HG02970 (cell line): Measurements from ENCODE around the gene PARD6A.

Experiments used
- ATAC-seq: cut with Tn5 transposase; IDR thresholded peaks from one replicate; pipeline ENCODE4 v1.9.1; 2021; ENCODE audit warnings: mild to moderate bottlenecking, moderate library complexity, moderate number of reproducible peaks; ENCODE audit not compliant: unreplicated experiment, low FRiP score

The PARD6A gene

DNA sequence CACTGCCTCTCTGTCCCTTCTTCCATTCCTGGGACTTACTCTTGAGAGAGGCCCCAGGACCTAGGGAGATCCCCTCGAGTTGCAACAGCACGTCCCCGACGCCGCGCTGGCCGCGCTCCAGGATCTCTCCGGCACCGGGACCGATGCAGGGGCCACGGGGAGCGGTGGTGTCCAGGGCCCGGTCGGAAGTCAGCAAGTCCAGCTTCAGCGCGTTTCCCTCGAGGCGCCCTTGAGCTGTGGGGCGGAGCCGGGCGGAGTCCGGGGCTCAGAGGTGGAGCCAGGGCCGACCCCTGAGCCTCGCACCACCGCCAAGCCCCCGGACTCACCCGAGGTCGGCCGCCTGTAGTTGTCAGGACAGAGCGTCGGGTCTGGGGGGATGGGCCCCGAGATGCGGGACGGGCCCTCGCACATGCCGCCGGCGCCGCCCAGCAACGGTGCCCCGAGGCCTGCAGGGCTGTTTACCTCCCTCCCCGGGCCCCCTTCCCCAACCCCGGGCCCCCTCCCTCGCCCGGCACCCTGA, 5.3 kb downstream of the PARD6A start:
- ATAC-seq: no peak

DNA sequence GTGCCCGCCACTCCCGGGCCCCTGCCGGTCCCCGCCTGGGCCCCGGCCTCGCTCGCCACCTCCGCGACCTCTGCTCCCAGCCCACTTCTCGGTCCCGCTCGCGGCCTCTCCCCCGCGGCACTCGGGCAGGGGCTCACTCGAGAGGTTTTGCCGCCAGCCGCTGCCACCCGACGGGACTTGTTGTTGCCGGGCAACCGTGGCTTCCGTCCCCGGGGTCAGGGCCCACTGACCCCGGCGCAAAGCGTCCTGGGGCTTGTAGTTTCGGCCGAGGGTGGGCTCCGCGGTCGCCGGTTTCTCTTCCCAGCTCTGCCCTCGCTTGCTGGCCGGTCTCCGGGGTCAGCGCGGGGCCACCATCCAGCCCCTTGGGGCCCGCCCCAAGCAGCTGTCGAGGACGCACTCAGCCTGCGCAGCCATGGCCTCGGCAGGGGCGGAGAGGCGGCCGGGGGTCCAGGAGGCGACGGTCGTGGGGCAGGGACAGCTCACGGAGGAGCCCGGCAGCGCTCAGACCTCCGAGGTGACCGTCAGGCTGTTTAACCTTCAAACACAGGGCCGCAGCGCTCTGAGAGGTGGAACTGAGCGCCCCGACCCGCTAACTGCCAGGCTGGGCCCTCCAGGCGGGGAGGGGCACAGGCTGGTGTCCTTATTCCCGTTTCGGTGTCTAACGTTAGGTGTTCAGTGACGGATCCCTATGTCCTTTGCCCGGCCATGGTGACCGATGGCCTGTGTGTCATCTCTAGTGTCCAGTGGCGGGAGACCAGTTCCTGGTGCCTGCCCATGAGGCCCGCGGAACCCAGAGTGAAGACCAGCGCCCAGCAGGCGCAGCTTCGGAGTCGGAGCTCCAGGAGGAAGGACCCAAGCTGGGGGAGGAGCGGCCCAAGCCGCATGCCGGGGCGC, 6.0 kb downstream of the PARD6A start, which contains the start of the genes C16orf86 and ENKD1:
Gene C16orf86, plus strand, starts transcription at position 256 of the 894 bp plus-strand sequence. Its CDS starts 157 bp downstream, at position 413.
Gene ENKD1, minus strand, starts transcription at position 192 of the 894 bp plus-strand sequence. CDS start 308 bp downstream, outside the sequence.
- no peak for ATAC-seq

DNA sequence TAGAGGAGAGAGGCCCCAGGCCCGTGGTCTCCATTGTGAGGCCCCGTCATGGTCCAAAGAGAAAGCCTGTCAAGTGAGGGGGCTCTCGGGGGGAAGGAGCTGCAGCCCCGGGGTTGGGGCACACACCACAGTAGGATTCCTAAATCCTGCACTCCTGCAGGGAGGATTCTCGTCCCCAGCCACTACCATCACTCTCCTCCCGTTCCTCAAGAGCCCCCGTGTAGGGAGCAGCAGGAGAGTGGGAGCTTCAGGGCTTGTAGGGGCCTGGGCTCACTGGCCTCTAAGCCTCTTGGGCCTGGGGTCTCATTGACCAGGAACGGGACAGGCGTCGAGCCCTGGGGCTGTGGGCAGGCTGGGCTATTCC, 6.7 kb downstream of the PARD6A start:
- ATAC-seq: no peak

DNA sequence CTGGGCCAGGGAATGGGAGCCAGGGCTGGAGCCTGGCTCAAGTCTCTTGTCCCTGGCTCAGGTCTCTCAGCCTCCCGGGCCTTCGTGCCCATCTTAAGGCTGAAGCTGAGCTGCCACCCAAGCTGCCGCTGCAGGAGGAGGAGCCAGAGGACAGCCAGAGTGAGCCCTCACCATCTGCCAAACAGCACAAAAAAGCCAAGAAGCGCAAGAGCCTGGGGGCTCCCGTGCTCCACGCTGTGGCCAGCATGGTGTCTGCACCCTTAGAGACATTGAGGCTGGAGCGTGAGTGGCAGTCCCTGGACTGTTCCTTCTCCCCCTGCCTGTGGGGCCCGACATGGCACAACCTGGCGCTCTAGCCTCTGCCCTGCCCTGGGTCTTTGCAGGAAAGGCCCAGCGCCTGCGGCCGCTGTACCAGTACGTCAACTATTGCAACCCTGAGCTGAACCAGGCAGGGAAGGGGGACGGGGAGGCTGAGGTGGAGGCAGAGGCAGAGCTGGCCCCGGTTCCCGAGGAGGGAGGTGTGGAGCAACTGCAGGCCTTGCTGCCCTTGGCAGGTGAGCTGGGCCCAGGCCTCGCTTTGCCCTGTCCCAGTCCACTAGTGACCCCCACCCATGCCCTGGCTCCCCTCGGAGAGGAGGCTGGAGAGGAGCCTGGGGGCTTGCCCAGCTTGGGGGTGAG, 7.2 kb downstream of the PARD6A start:
- no peak for ATAC-seq

DNA sequence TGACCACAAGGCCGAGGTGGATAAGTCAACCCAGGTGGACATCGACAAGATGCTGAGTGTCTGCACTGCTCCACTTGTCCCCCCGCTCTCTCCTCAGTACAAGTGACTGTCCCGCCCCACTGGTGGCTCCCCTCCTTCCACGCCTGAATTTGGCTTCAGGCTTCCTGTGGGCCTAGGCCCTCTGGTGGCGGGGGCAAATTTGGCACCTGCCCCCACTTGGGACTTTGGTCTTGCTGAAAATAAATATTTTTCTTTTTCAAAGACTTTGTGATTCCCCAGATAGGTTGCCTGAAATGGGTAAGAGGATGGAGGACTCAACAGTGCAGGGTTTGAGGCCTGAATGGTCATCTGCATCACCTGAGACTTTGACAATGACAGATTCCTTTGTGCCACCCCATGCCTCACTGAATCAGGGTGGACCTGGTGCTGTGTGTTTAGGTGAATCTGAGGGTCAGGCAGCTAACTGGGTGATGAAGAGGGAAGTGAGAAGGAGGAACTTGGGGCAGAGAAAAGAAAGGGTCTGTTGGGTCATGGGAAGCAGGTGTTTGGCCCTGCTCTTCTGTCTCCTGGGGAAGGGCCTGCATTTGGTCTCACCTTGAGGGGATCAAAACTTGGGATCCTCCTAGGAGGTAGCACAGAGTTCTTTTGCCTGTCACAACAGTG, 7.9 kb downstream of the PARD6A start:
- ATAC-seq: no peak

DNA sequence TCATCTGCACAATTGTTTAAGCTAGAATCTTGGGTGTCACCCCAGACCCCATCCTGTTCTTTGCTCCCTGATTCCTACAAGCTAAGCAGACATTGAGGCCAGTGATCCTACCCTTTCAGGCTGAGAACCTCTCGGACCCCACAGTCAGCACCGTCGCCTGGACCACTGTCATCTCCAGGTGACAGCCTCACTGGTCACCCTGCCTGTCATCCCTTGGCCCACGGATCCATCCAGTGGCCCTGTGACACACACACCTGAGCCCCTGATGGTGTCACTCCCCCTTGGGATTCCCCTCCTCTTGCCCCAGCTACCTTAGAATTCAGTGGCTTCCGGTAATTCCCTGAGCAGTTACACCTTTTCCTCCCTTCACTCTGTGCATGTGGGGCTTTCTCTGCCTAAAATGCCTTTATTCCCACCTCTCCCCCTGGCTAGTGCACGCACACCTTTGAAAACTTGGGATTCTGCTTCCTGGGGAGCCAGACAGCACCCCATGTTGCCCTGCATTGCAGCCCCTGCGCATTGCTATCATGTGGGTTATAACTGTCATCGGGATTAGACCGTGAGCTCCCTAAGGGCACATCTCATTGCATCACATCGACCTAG, 8.8 kb downstream of the PARD6A start:
- ATAC-seq: no peak

DNA sequence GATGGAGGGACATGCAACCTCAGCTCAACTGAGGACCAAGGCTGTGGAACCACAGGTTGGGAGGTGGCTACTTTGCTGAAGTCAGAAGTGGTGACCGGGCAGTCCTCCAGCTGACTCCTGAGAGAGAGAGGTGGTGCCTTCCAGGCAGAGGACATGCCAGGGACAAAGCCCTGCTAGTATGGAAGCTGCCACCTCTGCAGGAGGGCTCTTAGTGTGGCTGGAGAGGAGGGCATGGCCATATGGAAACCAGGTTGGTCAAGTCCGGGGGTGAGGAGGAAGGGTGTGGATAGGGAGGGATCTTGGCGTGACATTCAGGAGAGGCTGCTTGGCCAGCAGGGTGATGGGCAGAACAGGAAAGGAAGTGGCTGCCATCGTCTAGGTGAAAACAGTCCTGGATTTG, 11.5 kb downstream of the PARD6A start:
- ATAC-seq: no peak

DNA sequence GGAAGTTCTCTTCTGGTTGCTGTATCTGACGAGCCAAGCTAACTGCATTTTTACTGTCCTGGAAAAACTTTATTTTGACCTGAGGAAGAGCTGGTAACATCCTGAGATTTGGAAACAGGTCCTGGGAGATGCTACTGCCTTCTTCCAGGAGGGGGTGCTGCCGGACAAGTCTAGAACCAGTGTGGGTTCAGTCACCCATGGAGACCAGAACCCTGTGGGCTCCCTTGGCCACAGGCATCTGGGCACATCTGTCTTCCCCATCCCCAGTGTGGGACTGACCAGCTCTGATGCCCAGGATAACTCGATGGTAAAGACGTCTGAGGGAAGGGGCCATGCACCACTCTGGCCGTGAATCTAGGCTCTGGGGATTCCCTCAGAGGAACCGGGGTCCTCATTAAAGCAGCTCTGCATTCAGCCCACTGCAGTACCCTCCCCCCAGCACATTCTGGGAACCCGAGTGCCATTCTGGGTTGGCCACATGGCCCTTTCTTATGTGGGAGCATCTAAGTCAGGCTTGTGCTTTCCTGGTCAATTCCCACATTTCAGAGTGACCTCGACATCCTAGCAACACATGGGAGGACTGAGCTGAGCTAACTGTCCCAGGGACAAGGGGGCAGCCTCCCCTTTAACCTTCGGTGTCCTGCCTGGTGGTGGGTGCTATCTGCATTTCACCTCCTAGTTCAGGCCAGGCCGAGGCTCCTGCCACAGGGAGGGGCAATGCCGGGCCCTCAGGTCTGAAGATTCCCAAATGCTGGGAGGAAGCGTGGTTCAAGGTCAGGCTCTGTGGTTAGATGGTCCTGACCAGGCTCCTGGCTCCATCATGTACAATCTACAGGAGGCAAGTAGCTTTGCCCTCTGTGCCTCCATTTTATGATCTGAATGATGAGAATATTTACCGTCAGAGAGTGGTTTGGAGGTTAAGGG, 12.2 kb downstream of the PARD6A start:
- no peak for ATAC-seq

DNA sequence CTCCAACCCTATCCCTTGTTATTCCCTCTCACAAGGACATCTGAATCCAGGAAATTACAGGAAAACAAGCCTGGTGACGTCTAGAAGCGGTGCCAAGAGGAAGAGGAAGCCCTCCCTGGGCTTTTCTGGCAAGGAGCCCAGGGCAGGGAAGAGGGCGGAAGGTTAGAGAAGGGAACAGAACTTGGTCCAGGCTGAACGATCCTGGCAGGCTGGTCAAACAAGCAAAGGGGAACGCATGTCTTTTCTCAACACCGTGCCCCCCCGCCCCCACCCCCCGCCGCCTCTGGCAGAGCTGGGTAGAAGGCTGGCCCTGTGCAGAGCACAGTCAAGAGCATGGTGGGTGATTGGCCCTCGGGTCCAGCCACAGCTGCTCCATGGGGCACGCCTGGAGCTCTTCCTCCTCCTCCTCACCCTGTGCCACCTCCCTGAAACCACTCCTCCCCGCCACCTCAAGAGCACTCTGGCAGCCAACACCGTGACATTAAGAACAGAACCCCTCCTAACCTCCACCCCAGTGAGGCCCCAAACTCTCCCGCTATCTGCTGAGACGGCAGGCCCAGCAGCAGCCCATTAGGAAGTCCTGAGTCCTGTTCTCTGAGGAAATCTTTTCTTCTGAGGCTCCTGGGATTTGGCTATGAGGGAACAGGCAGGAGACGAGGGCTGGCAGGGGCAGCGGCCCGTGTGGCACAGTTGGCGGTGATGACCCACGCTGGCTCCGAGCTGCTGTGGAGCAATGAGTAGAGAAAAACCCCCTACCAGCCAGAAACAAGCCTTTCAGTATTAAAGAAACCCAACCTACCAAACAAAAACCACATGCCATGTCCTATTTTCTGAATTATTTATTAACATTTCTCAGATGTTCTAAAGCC, 13.2 kb downstream of the PARD6A start:
- ATAC-seq: no peak

DNA sequence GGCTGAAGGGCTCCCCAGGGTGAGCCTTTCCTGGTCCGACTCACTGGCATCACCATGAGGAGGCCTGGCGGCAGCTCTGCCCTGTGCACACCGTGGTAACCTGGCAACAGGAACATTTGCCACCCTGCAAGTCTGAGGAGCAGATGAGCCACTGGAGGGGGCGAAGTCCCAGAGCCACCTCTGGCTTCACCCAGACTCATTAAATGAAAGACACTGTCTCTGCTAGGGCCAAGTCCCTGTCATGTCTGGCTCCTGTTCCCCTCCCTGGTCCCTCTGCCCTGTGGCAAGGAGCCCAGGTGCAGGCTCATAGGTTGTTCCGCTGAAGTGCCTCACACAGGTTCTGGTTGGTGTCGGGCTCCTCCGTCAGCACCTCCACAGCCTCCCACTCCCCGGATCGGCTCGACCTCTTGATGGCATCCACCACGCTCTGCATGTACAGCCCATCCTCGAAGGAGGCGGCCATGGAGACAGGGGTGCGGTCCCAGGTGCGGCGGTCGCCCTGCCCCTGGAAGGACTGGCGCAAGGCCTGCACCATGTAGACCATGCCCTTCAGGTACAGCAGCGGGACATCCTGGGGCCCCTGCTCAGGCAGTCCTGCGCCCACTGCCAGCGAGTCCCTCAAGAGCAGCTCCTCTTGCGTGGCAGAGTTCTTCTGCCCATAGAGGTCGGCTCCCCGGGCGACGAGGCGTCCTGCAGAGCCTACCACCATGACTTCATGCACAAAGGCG, 14.3 kb downstream of the PARD6A start:
- no peak for ATAC-seq

DNA sequence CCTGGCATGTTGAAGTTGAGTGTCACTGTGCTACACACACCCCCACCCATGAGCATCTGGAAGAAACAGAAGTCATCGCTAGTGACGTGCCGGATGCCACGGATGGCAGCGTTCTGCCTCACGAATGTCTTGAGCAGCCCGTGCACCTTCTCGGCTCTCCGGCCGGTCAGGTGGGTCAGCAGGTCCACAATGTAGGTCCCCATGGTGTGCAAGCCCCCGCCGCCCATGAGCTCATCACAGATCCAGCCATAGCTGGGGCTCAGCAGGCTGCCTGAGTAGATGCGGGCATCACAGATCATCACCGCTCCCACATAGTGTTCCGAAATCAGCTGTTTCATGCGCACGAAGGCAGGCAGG, 14.8 kb downstream of the PARD6A start:
- ATAC-seq: no peak

DNA sequence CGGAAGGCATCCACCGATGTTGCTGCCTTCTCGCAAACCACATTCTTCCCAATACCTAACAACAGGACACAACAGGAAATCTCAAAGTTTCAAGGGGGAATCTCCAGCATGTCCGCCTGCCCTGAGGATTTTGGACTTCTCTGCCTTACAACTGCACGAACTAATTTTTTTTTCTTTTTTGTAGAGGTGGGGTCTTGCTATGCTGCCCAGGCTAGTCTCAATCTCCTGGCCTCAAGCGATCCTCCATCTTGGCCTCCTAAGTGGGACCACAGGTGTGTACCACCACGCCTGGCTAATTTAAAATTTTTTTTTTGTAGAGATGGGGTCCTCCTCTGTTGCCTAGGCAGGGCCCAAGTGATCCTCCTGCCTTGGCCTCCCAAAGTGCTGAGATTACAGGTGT, 15.2 kb downstream of the PARD6A start:
- no peak for ATAC-seq

DNA sequence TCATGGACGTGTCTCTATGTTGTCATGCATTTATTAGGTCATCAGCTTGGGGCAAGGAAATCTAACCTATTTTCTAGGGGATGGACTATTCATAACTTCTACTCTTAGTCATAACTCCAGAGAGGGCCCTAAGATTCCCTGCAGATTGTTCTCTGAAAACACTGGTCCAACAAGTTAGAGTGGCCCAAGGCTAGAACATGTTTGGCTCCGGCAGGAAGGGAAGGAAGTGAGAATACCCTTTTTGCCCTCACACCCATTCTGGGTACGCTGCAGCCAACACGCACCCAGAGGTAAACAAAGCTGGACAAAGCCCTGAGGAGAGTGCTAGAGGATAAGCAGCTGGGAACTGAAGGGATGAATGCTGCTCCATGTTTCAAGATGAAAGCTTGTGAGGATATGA, 15.8 kb downstream of the PARD6A start:
- no peak for ATAC-seq

DNA sequence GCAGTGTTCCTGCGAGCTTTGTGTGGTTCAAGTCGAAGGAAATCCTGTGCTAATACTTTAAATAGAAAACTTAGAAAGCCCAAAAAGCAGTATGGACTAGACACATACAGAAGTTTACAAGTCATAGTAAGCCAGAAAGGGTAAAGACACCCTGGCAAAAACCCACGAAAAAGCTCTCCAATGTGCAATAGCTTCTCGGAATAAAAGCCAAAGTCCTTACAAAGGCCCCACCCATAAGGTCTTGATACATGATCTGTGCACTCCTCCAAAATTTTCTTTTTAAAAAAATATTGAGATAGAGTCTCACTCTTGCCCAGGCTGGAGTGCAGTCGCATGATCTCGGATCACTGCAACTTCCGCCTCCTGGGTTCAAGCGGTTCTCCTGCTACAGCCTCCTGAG, 16.2 kb downstream of the PARD6A start:
- ATAC-seq: no peak

DNA sequence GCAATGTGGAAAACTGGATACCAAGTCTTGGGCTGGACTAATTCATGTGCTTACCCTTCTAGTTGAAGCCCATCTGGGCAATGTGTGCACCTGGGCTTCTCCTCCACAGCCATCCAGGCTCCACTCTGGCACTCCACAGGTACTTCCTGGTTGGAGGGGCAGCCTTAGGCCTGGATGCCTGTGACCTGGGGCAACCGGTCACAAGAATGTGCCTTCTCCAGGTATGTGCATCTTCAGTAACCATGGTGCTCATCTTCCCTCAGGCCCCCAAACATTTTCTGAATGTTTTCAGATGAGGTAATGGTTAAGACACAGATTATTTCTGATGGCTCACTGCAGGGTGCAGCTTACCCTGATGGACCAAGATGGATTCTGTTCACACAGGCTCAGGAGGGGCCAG, 17.0 kb downstream of the PARD6A start:
- ATAC-seq: no peak

DNA sequence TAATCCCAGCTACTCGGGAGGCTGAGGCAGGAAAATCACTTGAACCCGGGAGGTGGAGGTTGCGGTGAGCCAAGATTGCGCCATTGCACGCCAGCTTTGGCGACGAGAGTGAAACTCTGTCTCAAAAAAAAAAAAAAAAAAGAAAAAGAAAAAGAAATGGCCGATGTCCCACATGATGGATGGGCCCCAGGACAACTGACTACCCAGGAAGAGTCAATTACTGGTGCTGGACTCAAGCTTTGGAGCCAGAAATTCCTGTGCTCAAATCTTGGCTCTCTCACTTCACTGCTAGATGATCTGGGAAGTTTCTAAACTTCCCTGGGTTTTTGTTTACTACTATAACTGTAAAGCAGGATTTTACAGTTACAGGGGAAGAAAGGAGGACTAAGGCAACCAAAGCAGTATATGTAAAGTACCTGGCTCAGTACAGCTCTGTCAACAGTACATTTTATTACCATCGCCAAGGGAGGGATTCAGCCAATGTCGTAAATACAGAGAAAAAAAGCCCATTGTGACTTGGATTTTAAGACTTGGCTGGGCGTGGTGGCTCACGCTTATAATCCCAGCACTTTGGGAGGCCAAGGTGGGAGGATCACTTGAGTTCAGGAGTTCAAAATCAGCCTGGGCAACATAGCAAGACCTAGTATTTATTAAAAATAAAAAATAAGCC, 17.7 kb downstream of the PARD6A start:
- ATAC-seq: no peak
